Right lobe of liver (tissue), 4 donors: Measurements from ENCODE around the gene ANO9.

ENCODE experiments used
- POLR2A ChIP-seq: fragments of 450-650 bp; IDR thresholded peaks from one replicate; pipeline ENCODE4 v1.6.1; 2017; ENCODE audit warnings: antibody characterized with exemption, mild to moderate bottlenecking
- TF ChIP-seq, protein P1 (sequence below), 4 donors: fragments of 200-600 bp in 3 of 4; fragments of 450-650 bp in 1 of 4; IDR thresholded peaks; one replicate each; pipeline versions ENCODE4 v1.5.1 to v1.8.0; 2016 to 2022; ENCODE audit warnings: antibody characterized with exemption in 4 of 4, mild to moderate bottlenecking in 2 of 4
- donor health status: DM: no; HTN: no; CAD: no.
- donor health status: DM: no; HTN: no; CAD: no.
- donor health status: DM: no; HTN: yes; CAD: no.

GRCh38 chr11:449889-450808 is 8.3 kb upstream of the ANO9 start, which contains the start of gene PTDSS2:
- TF ChIP-seq POLR2A, result peak; percentile 63
- TF ChIP-seq, protein P1, sequence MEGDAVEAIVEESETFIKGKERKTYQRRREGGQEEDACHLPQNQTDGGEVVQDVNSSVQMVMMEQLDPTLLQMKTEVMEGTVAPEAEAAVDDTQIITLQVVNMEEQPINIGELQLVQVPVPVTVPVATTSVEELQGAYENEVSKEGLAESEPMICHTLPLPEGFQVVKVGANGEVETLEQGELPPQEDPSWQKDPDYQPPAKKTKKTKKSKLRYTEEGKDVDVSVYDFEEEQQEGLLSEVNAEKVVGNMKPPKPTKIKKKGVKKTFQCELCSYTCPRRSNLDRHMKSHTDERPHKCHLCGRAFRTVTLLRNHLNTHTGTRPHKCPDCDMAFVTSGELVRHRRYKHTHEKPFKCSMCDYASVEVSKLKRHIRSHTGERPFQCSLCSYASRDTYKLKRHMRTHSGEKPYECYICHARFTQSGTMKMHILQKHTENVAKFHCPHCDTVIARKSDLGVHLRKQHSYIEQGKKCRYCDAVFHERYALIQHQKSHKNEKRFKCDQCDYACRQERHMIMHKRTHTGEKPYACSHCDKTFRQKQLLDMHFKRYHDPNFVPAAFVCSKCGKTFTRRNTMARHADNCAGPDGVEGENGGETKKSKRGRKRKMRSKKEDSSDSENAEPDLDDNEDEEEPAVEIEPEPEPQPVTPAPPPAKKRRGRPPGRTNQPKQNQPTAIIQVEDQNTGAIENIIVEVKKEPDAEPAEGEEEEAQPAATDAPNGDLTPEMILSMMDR (IDR thresholded peaks at IDR 0.05), result no peak
